Upper lobe of left lung (tissue), 6 donors: ENCODE measurements around the gene PLEKHA5. TPM values are rescaled to one million over a fixed set of nuclear protein-coding genes. Genes with fewer than 3 reads are reported as not detected.
A peak's percentile ranks its signal among the peaks of the same experiment; 100 is the strongest.
"Not testable (repeated sequence)": the region's sequence is repeated elsewhere in the genome, so short reads cannot be mapped to it uniquely, and the experiment has no call there.

Experiments
- ATAC-seq, 2 donors: fragments of 200-7000 bp; cut with Tn5 transposase; one replicate each; pipeline ENCODE4 v1.9.1; 2022; ENCODE audit warnings: mild to moderate bottlenecking in 2 of 2, moderate library complexity in 2 of 2; ENCODE audit not compliant: low FRiP score in 2 of 2
- DNase-seq, 2 donors: peaks; one replicate each; pipeline ENCODE4 v3.0.0-alpha.2; 2019 to 2020
- H3K27ac ChIP-seq, 4 donors: fragments of 200-600 bp; sonication (generic); one replicate each; pipeline ENCODE4 v1.5.1; 2016 to 2019
- H3K27me3 ChIP-seq, 4 donors: fragments of 200-600 bp; sonication (generic); one replicate each; pipeline ENCODE4 v1.5.1; 2017 to 2019
- H3K36me3 ChIP-seq, 4 donors: fragments of 200-600 bp; sonication (generic); one replicate each; pipeline ENCODE4 v1.5.1; 2016 to 2019
- H3K4me1 ChIP-seq, 4 donors: fragments of 200-600 bp; sonication (generic); one replicate each; pipeline ENCODE4 v1.5.1; 2018 to 2019
- H3K4me3 ChIP-seq, 4 donors: fragments of 200-600 bp; sonication (generic); one replicate each; pipeline ENCODE4 v1.5.1; 2017 to 2019; ENCODE audit warnings: mild to moderate bottlenecking in 2 of 4, moderate library complexity in 1 of 4
- H3K9me3 ChIP-seq, 4 donors: fragments of 200-600 bp; sonication (generic); one replicate each; pipeline ENCODE4 v1.5.1; 2018 to 2019
- EP300 ChIP-seq, 4 donors: sonication (generic); formaldehyde crosslinking; IDR thresholded peaks; one replicate each; pipeline ENCODE4 v1.5.1; 2017; ENCODE audit warnings: antibody characterized with exemption in 4 of 4, control low read depth in 2 of 4
- POLR2A ChIP-seq, 4 donors: fragments of 450-650 bp; IDR thresholded peaks; one replicate each; pipeline ENCODE4 v1.5.1; 2016 to 2017; ENCODE audit warnings: antibody characterized with exemption in 4 of 4, mild to moderate bottlenecking in 2 of 4
- POLR2AphosphoS5 ChIP-seq, 2 donors: sonication (generic); formaldehyde crosslinking; IDR thresholded peaks; one replicate each; pipeline ENCODE4 v1.5.1; 2017; ENCODE audit warnings: antibody characterized with exemption in 2 of 2
- WGBS, 2 donors: methylation state at CpG; one replicate each; pipeline ENCODE4 v1.1.5; 2017 to 2018; 5-methylcytosine and 5-hydroxymethylcytosine counted together
- total RNA-seq, 6 donors: library from RNA; depleted of rRNA in 4 of 6; stranded (reverse); fragments of >200 nt in 4 of 6; gene quantifications; one replicate each; pipeline versions ENCODE4 v1.1.0 to v1.2.1, GENCODE V29; 2016 to 2021
- TF ChIP-seq, protein P1 (sequence below), 6 experiments: fragments of 450-650 bp in 4 of 6; fragments of 200-600 bp in 2 of 6; sonication (generic) in 2 of 6; IDR thresholded peaks; one replicate each; pipeline ENCODE4 v1.5.1; 2016 to 2019; ENCODE audit warnings: antibody characterized with exemption in 6 of 6
- donor health status: DM: no; HTN: no; CAD: no; lungs with moderate emphysema.
- donor health status: DM: no; HTN: yes; CAD: no; lungs with severe emphysema.

Gene PLEKHA5
- total RNA-seq, 6 donors from 2014 or later = 18.5 to 89.6 (median 25.9) TPM

DNA sequence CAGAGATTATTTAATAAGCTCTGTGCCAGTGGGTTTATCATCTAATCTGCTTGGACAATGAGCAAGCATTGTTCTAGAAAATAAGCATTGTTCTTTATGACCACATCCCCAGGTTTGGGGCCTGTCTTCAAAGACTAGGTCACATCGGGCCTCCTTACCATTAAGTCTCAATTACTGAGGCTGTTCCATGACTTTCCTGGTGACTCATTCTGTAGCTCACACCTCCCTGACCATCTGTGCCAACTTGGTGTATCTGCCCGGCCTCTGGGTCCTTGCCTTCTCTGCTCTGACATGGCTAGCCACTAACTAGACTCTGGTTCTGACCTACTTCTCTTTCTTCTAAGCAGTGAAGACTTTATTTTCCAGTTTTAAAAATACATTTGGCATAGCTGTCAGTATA lies 44.4 kb upstream of the PLEKHA5 start:
- no peaks in the 10 kb centered on the region for H3K36me3 ChIP-seq
- no peaks in the 10 kb centered on the region for H3K4me1 ChIP-seq
- no peak overlapping the region for H3K4me3 ChIP-seq
- no peaks in the 10 kb centered on the region for H3K27me3 ChIP-seq
- TF ChIP-seq POLR2A (IDR thresholded peaks at IDR 0.05) (no peak), POLR2AphosphoS5 (IDR thresholded peaks at IDR 0.05) (no peak)
- TF ChIP-seq, protein P1, sequence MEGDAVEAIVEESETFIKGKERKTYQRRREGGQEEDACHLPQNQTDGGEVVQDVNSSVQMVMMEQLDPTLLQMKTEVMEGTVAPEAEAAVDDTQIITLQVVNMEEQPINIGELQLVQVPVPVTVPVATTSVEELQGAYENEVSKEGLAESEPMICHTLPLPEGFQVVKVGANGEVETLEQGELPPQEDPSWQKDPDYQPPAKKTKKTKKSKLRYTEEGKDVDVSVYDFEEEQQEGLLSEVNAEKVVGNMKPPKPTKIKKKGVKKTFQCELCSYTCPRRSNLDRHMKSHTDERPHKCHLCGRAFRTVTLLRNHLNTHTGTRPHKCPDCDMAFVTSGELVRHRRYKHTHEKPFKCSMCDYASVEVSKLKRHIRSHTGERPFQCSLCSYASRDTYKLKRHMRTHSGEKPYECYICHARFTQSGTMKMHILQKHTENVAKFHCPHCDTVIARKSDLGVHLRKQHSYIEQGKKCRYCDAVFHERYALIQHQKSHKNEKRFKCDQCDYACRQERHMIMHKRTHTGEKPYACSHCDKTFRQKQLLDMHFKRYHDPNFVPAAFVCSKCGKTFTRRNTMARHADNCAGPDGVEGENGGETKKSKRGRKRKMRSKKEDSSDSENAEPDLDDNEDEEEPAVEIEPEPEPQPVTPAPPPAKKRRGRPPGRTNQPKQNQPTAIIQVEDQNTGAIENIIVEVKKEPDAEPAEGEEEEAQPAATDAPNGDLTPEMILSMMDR (IDR thresholded peaks at IDR 0.05) = no peak
- no peak overlapping the region for H3K27ac ChIP-seq
- H3K9me3 ChIP-seq = no peaks in the 10 kb centered on the region
- 80 to 92% methylated on average over 2 of the region's 2 CpGs for WGBS, 2 donors
- no peak for DNase-seq
- no peak for ATAC-seq

DNA sequence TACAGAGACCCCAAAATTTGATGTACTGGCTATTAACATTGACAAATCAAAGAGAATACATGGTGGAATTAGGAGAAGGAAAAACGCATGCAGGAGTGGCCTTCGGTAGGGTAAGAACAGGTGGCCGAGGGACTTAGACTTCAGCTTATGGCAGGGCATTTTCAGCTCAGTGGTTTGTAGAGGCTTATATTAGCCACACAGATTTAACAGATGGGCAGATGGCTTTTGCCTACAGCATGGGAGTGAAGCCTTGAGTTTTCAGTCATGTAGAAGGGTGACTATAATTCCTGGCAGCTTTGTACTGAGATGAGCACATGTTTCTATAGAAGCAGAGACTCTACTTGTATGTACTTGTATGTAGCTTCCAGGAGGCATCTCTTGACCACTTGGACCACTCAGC lies 40.9 kb upstream of the PLEKHA5 start:
- Histone ChIP-seq H3K9me3 (no peaks in the 10 kb centered on the region), H3K27me3 (no peaks in the 10 kb centered on the region), H3K27ac (no peak overlapping the region), H3K4me3 (no peak overlapping the region), H3K4me1 (no peaks in the 10 kb centered on the region), H3K36me3 (no peaks in the 10 kb centered on the region)
- ATAC-seq (no peak), DNase-seq (no peak)
- 93 to 99% methylated on average over 3 of the region's 3 CpGs for WGBS, 2 donors
- no peak for TF ChIP-seq EP300 (IDR thresholded peaks at IDR 0.05)

DNA sequence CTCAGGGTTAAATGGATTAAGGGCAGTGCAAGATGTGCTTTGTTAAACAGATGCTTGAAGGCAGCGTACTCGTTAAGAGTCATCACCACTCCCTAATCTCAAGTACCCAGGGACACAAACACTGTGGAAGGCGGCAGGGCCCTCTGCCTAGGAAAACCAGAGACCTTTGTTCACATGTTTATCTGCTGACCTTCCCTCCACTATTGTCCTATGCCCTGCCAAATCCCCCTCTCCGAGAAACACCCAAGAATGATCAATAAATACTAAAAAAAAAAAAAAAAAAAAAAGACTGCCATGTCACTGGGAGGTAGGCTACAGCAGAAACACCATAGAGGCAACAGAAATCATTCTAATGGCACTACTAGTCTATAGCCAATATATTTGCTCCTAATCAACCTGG lies 37.1 kb upstream of the PLEKHA5 start:
- not testable (repeated sequence) for H3K27me3 ChIP-seq, H3K9me3 ChIP-seq, H3K4me3 ChIP-seq, H3K4me1 ChIP-seq, DNase-seq, H3K36me3 ChIP-seq, ATAC-seq, H3K27ac ChIP-seq
- WGBS, 2 donors = 59 to 70% methylated on average over 3 to 4 of the region's 4 CpGs

DNA sequence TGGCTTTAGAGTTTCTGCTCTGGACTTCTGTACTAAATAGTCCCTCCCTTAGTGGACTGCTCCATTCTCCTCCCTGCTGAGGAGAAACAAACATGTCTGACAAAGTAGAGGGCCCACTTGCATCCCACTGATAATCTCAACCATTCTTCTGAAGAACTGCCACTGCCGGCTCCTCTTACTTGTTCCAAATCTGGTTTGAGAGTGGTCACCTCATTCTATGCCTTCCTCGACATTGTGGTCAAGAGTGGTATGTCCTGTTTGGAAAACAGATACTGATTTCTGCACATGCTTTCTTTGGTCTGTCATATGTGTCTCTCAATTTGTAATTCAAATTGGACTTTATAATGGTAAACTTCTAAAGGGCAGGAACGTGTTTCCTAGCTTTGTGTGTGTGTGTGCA lies 36.3 kb upstream of the PLEKHA5 start:
- TF ChIP-seq, protein P1 (IDR thresholded peaks at IDR 0.05) = no peak
- no peak for TF ChIP-seq POLR2AphosphoS5 (IDR thresholded peaks at IDR 0.05)
- TF ChIP-seq POLR2A (IDR thresholded peaks at IDR 0.05) = no peak
- TF ChIP-seq EP300 (IDR thresholded peaks at IDR 0.05) = no peak
- H3K4me3 ChIP-seq = no peak overlapping the region
- WGBS, 2 donors = 73 to 79% methylated on average over 3 of the region's 3 CpGs
- ATAC-seq (no peak), DNase-seq (no peak)
- no peaks in the 10 kb centered on the region for H3K36me3 ChIP-seq
- H3K27me3 ChIP-seq = no peaks in the 10 kb centered on the region
- peaks cover 0 to 5% (median 0%) of the 10 kb centered on the region in 4 donors for H3K4me1 ChIP-seq
- no peak overlapping the region for H3K27ac ChIP-seq
- no peaks in the 10 kb centered on the region for H3K9me3 ChIP-seq

DNA sequence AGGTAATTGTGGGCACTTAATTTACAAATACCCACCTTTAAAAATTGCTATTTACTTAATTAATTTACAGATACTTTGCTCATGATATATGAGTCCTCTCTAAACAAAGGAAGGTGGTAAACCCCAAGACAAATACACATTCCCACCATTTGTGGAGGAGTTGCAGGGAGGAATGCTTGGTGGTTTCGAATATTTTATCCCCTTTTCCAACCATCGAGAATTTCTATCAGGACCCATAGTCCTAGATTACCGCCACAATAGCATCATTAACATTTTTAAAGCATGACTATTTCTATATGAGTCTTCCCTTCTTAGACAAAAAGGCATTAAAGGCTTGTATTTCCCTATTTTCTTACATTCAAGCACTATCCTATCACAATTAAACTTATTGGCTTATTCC lies 34.2 kb upstream of the PLEKHA5 start:
- no peak for TF ChIP-seq POLR2A (IDR thresholded peaks at IDR 0.05)
- TF ChIP-seq POLR2AphosphoS5 (IDR thresholded peaks at IDR 0.05) = no peak
- no peak for TF ChIP-seq EP300 (IDR thresholded peaks at IDR 0.05)
- TF ChIP-seq, protein P1 (IDR thresholded peaks at IDR 0.05) = no peak
- Histone ChIP-seq H3K27ac (no peak overlapping the region), H3K9me3 (no peaks in the 10 kb centered on the region), H3K27me3 (no peaks in the 10 kb centered on the region), H3K4me3 (no peak overlapping the region), H3K4me1 (peaks cover 0 to 5% (median 0%) of the 10 kb centered on the region in 4 donors), H3K36me3 (no peaks in the 10 kb centered on the region)
- DNase-seq (no peak), ATAC-seq (no peak)
- 88 to 94% methylated on average over 3 of the region's 3 CpGs for WGBS, 2 donors

DNA sequence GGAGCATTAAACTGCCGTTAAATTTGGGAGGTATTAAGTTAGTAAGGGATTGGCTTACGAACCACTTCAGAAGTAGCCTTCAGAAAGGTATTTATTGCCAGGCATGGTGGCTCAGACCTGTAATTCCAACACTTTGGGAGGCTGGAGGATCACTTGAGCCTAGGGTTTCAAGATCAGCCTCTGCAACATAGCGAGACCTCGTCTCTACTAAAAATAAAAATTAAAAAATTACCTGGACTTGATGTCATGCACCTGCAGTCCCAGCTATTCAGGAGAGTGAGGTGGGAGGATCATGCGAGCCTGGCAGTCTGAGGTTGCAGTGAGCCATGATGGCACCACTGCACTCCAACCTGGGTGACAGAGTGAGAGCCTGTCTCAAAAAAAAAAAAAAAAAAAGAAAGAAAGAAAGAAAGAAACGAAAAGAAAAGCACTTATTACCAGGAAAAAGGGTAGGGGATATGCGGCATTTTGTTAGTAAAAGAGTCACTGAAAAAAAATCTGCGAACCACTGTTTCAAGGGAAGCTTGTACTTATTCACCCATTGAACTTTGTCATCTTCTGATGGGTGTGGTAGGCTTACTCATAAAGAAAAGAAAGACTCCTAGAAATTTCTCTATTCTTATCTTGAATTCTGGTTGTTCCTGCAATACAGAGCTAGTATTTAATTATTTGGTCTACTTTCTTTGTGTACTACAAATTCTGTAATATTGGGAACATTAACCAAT lies 33.6 kb upstream of the PLEKHA5 start:
- H3K4me1 ChIP-seq = peaks cover 0 to 5% (median 0%) of the 10 kb centered on the region in 4 donors
- DNase-seq = no peak
- no peaks in the 10 kb centered on the region for H3K27me3 ChIP-seq
- WGBS, 2 donors = 82 to 85% methylated on average over 8 of the region's 8 CpGs
- H3K27ac ChIP-seq = no peak overlapping the region
- ATAC-seq = peak in 1 of 2 donors; percentile 78
- TF ChIP-seq EP300 (IDR thresholded peaks at IDR 0.05) (no peak), POLR2A (IDR thresholded peaks at IDR 0.05) (no peak), POLR2AphosphoS5 (IDR thresholded peaks at IDR 0.05) (no peak)
- TF ChIP-seq, protein P1 (IDR thresholded peaks at IDR 0.05) = no peak
- H3K36me3 ChIP-seq = no peaks in the 10 kb centered on the region
- no peak overlapping the region for H3K4me3 ChIP-seq
- H3K9me3 ChIP-seq = no peaks in the 10 kb centered on the region
